Right lobe of liver (tissue), 6 donors: Measurements from ENCODE around the gene PITPNC1. TPM values are rescaled to one million over a fixed set of nuclear protein-coding genes. Genes with fewer than 3 reads are reported as not detected.

Experiments
- ATAC-seq, 4 donors: fragments of 200-7000 bp; cut with Tn5 transposase; one replicate each; pipeline ENCODE4 v1.9.1; 2020; ENCODE audit warnings: mild to moderate bottlenecking in 4 of 4, moderate library complexity in 4 of 4
- DNase-seq, 3 donors: peaks; one replicate each; pipeline ENCODE4 v3.0.0-alpha.2; 2020
- H3K27ac ChIP-seq, 3 donors: fragments of 200-600 bp; one replicate each; pipeline ENCODE4 v1.8.0; 2022
- H3K27me3 ChIP-seq, 2 donors: fragments of 200-600 bp; one replicate each; pipeline ENCODE4 v1.8.0; 2022
- H3K36me3 ChIP-seq, 4 donors: fragments of 200-600 bp; sonication (generic) in 1 of 4; one replicate each; pipeline versions ENCODE4 v1.5.1 to v1.8.0; 2017 to 2022; ENCODE audit warnings: control low read depth in 1 of 4
- H3K4me1 ChIP-seq, 4 donors: fragments of 200-600 bp; sonication (generic) in 1 of 4; one replicate each; pipeline versions ENCODE4 v1.5.1 to v1.8.0; 2017 to 2022; ENCODE audit warnings: control low read depth in 1 of 4
- H3K4me3 ChIP-seq, 3 donors: fragments of 200-600 bp; one replicate each; pipeline ENCODE4 v1.8.0; 2022
- H3K9me3 ChIP-seq, 4 donors: fragments of 200-600 bp; sonication (generic) in 1 of 4; one replicate each; pipeline versions ENCODE4 v1.5.1 to v1.8.0; 2017 to 2022; ENCODE audit warnings: control low read depth in 1 of 4
- POLR2A ChIP-seq: fragments of 450-650 bp; IDR thresholded peaks from one replicate; pipeline ENCODE4 v1.6.1; 2017; ENCODE audit warnings: antibody characterized with exemption, mild to moderate bottlenecking
- WGBS: methylation state at CpG from one replicate; pipeline ENCODE4 v1.1.6; 2018; ENCODE audit warnings: low coverage, low lambda C conversion rate; ENCODE audit not compliant: insufficient coverage; ENCODE audit errors: missing lambda C conversion rate; 5-methylcytosine and 5-hydroxymethylcytosine counted together
- intact Hi-C, 2 donors: fragments of 100-400 bp; cut with DNase I; formaldehyde crosslinking; loops; one replicate each; pipeline versions ENCODE4 v1.11.2 to v1.14.1; 2022
- total RNA-seq, 6 experiments: library from RNA; depleted of rRNA in 2 of 6; stranded (reverse); fragments of >200 nt in 2 of 6; fragmentation: NEBNext Ultra II Directional in 3 of 6; extraction: Animal tissue kit (Norgen Biotek cat#: 25700) in 3 of 6; gene quantifications; one replicate each; pipeline versions ENCODE4 v1.1.0 to v1.2.4, GENCODE V29; 2016 to 2023
- TF ChIP-seq, protein P1 (sequence below), 4 donors: fragments of 200-600 bp in 3 of 4; fragments of 450-650 bp in 1 of 4; IDR thresholded peaks; one replicate each; pipeline versions ENCODE4 v1.5.1 to v1.8.0; 2016 to 2022; ENCODE audit warnings: antibody characterized with exemption in 4 of 4, mild to moderate bottlenecking in 2 of 4
- donor health status: DM: no; HTN: yes; CAD: no.
- donor health status: DM: no; HTN: no; CAD: no.
- donor health status: DM: no; HTN: no; CAD: no.
- donor health status: DM: no; HTN: yes; CAD: no.
- donor health status: DM: no; HTN: yes; CAD: no.

PITPNC1 gene
- total RNA-seq, 6 experiments from 2014 or later, result 4.7 to 13.0 (median 7.4) TPM

DNA sequence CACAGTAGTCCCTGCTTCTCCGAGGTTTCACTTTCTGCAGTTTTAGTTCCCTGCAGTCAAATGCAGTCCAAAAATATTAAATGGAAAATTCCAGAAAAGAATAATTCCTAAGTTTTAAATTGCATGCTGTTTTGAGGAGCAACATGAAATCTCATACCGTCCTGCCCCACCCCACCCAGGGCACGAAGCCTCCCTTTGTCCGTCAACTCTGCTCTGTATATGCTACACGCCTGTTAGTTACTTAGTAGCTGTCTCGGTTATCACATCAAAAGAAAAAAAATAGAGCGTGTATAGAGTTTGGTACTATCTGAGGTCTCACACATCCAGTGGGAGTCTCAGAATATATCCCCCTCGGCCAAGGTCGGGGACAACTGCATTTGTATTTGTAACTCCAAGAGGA is 211.2 kb downstream of the PITPNC1 start:
- 79% methylated on average over 9 of the region's 9 CpGs for WGBS
- Histone ChIP-seq H3K4me1 (no peaks in the 10 kb centered on the region), H3K4me3 (no peak overlapping the region), H3K9me3 (no peaks in the 10 kb centered on the region), H3K27me3 (no peaks in the 10 kb centered on the region), H3K27ac (no peak overlapping the region), H3K36me3 (no peaks in the 10 kb centered on the region)
- DNase-seq, result no peak
- intact Hi-C loops, result no loop called here
- no peak for ATAC-seq
- TF ChIP-seq, protein P1, sequence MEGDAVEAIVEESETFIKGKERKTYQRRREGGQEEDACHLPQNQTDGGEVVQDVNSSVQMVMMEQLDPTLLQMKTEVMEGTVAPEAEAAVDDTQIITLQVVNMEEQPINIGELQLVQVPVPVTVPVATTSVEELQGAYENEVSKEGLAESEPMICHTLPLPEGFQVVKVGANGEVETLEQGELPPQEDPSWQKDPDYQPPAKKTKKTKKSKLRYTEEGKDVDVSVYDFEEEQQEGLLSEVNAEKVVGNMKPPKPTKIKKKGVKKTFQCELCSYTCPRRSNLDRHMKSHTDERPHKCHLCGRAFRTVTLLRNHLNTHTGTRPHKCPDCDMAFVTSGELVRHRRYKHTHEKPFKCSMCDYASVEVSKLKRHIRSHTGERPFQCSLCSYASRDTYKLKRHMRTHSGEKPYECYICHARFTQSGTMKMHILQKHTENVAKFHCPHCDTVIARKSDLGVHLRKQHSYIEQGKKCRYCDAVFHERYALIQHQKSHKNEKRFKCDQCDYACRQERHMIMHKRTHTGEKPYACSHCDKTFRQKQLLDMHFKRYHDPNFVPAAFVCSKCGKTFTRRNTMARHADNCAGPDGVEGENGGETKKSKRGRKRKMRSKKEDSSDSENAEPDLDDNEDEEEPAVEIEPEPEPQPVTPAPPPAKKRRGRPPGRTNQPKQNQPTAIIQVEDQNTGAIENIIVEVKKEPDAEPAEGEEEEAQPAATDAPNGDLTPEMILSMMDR (IDR thresholded peaks at IDR 0.05), result no peak
- TF ChIP-seq POLR2A, result no peak

- ATAC-seq (peak; percentile 45 to 70 (median 63)), DNase-seq (no peak)
- Histone ChIP-seq H3K4me1 (peaks cover 0 to 6% (median 0%) of the 10 kb centered on the region in 4 donors), H3K27ac (no peak overlapping the region), H3K4me3 (no peak overlapping the region), H3K9me3 (no peaks in the 10 kb centered on the region), H3K36me3 (no peaks in the 10 kb centered on the region), H3K27me3 (no peaks in the 10 kb centered on the region)
- WGBS, result 69% methylated on average over 4 of the region's 7 CpGs
- intact Hi-C loops, result no loop called here
- TF ChIP-seq POLR2A, result no peak
Measured at GRCh38 chr17:67594115-67594880, 217.2 kb downstream of the PITPNC1 start.

DNA sequence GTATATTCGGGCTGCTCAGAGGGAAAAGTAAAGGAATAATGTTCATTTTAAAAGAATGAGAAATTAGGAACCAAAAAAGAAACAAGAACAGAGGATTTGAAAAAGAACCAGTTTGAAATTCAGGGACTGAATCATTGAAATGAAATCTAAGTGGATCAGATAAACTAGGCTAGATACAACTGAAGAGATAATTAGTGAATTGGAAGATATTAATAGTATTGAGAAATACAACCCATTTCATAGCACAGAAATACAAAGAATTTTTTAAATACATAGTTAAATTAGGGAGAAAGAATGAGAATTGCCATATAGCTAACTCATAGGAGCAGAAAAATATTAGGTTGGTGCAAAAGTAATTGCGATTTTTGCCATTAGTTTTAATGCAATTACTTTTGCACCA is 223.3 kb downstream of the PITPNC1 start:
- Histone ChIP-seq H3K27ac (no peak overlapping the region), H3K9me3 (no peaks in the 10 kb centered on the region), H3K4me3 (no peak overlapping the region), H3K36me3 (no peaks in the 10 kb centered on the region), H3K27me3 (no peaks in the 10 kb centered on the region), H3K4me1 (no peaks in the 10 kb centered on the region)
- TF ChIP-seq, protein P1 (IDR thresholded peaks at IDR 0.05), result no peak
- TF ChIP-seq POLR2A, result no peak
- 91% methylated on average over 2 of the region's 2 CpGs for WGBS
- DNase-seq (no peak), ATAC-seq (no peak)
- intact Hi-C loops, result no loop called here

- intact Hi-C loops, result no loop called here
- Histone ChIP-seq H3K27ac (no peak overlapping the region), H3K9me3 (no peaks in the 10 kb centered on the region), H3K4me1 (no peaks in the 10 kb centered on the region), H3K36me3 (no peaks in the 10 kb centered on the region), H3K4me3 (no peak overlapping the region), H3K27me3 (no peaks in the 10 kb centered on the region)
- DNase-seq, result no peak
- WGBS, result 66% methylated on average over 4 of the region's 4 CpGs
- TF ChIP-seq, protein P1 (IDR thresholded peaks at IDR 0.05), result no peak
- TF ChIP-seq POLR2A, result no peak
- ATAC-seq, result peak in 1 of 4 donors; percentile 55
Measured at GRCh38 chr17:67601897-67602296, 224.8 kb downstream of the PITPNC1 start.

DNA sequence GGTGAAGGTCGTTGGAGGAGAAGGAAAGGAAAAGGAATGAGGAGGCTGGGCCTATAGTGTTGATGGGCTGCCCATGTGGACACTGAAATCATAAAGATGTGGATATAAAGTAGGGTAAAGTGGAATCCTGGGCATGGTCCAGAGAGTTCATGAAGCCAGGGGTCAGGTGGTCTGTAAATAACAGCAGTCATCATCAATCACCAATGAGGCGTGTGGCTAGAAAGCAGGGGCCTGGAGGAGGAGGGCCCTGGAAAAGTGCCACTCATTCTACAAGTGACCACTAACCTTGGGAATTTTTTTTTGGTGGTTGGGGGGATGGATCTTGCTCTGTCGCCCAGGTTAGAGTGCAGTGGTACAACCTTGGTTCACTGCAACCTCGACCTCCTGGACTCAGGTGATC is 225.4 kb downstream of the PITPNC1 start:
- ATAC-seq, result no peak
- no peak for TF ChIP-seq POLR2A
- TF ChIP-seq, protein P1 (IDR thresholded peaks at IDR 0.05), result no peak
- DNase-seq, result no peak
- no peaks in the 10 kb centered on the region for H3K4me1 ChIP-seq
- 67% methylated on average over 3 of the region's 4 CpGs for WGBS
- H3K4me3 ChIP-seq, result no peak overlapping the region
- no peak overlapping the region for H3K27ac ChIP-seq
- intact Hi-C loops, result no loop called here
- H3K9me3 ChIP-seq, result no peaks in the 10 kb centered on the region
- no peaks in the 10 kb centered on the region for H3K36me3 ChIP-seq
- H3K27me3 ChIP-seq, result no peaks in the 10 kb centered on the region
